Sigmoid colon (tissue), 3 donors: ENCODE data around the gene COL15A1.
"Not testable (repeated sequence)": the region's sequence is repeated elsewhere in the genome, so short reads cannot be mapped to it uniquely, and the experiment has no call there.

Experiments
- CTCF ChIP-seq, 4 experiments: fragments of 450-650 bp in 3 of 4; fragments of 200-600 bp in 1 of 4; IDR thresholded peaks; one replicate each; pipeline ENCODE4 v1.5.1; 2016 to 2019; ENCODE audit warnings: antibody characterized with exemption in 4 of 4, mild to moderate bottlenecking in 3 of 4, moderate library complexity in 2 of 4
- POLR2A ChIP-seq, 2 donors: fragments of 450-650 bp; IDR thresholded peaks; one replicate each; pipeline ENCODE4 v1.6.1; 2016; ENCODE audit warnings: antibody characterized with exemption in 2 of 2, mild to moderate bottlenecking in 2 of 2, moderate library complexity in 2 of 2

- not testable (repeated sequence) for TF ChIP-seq POLR2A, CTCF (IDR thresholded peaks at IDR 0.05)
Measured at GRCh38 chr9:99099806-99100585, 156.3 kb downstream of the COL15A1 start.
